IMR-90 (cell line): ENCODE results near the gene C1orf87.

Source experiments
- BHLHE40 ChIP-seq: fragments of 150-350 bp; IDR thresholded peaks from 2 replicates; pipeline ENCODE4 v1.6.1; 2016; ENCODE audit warnings: mild to moderate bottlenecking, low read depth, low read length
- POLR2A ChIP-seq: IDR thresholded peaks from 2 replicates; pipeline ENCODE4 v1.6.1; 2012; ENCODE audit warnings: mild to moderate bottlenecking, low read depth, low read length
- TF ChIP-seq, protein P1 (sequence below): conservative IDR thresholded peaks from 2 replicates; pipeline ENCODE4 v1.5.1; 2012; ENCODE audit warnings: mild to moderate bottlenecking, low read depth, low read length, improper control_type of control experiment

DNA sequence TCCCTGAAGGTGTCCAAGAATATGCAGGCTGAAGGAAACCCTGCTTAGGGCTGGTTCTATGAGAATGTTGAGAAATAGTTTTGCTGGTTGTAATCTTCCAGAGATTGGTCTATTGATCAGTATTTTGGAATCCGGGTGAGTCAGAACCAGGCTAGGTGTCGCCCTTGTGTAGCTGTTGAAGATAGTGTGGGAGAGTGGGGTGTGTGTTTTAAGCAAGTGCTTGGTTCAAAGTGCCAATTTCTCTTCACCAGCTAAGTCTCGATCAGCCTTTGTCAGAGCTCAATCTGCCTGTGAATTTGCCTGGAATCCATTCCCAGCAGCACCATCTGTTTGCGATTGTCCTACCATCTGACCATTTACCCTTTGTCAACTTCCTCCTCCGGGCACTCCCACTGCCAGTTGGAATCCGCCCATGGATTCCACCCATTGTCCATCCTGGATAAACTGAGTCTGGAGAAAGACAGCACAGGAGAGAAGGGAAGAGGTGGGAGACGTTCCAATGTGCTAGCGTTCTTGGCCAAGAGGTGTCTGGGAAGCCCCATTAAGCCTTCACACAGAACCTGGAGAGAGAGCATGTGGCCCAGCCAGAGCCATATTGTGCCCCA lies 87.6 kb downstream of the C1orf87 start:
- TF ChIP-seq, protein P1, sequence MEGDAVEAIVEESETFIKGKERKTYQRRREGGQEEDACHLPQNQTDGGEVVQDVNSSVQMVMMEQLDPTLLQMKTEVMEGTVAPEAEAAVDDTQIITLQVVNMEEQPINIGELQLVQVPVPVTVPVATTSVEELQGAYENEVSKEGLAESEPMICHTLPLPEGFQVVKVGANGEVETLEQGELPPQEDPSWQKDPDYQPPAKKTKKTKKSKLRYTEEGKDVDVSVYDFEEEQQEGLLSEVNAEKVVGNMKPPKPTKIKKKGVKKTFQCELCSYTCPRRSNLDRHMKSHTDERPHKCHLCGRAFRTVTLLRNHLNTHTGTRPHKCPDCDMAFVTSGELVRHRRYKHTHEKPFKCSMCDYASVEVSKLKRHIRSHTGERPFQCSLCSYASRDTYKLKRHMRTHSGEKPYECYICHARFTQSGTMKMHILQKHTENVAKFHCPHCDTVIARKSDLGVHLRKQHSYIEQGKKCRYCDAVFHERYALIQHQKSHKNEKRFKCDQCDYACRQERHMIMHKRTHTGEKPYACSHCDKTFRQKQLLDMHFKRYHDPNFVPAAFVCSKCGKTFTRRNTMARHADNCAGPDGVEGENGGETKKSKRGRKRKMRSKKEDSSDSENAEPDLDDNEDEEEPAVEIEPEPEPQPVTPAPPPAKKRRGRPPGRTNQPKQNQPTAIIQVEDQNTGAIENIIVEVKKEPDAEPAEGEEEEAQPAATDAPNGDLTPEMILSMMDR = no peak
- TF ChIP-seq BHLHE40 (no peak), POLR2A (no peak)
